Measurements from ENCODE around the gene HDAC5. TPM values are rescaled to one million over a fixed set of nuclear protein-coding genes. Genes with fewer than 3 reads are reported as not detected.

HDAC5 gene
- total and polyA plus RNA-seq, 2 of the 8 experiments (the other 6 are each of a cell fraction or from before 2014, with no cell fraction given): 48.5 to 54.4 TPM

- Histone ChIP-seq H3K27me3 (replicated peaks in 1 of 4; ENCODE audit: control insufficient read depth in 3 of 4, extremely low read depth in 1 of 4, insufficient read depth in 3 of 4, low read length in 3 of 4) (no peaks in the 10 kb centered on the region; a peak in 1 of 7 replicates), H2BK5ac (ENCODE audit: low read depth, low read length) (no peak overlapping the region), H4K20me1 (replicated peaks in 1 of 2; ENCODE audit: control insufficient read depth in 1 of 2, insufficient read depth in 2 of 2, low read length in 2 of 2) (peaks cover 10 to 21% of the 10 kb centered on the region in 2 experiments), H3K23ac (ENCODE audit: insufficient read length) (no peak overlapping the region), H2BK15ac (ENCODE audit: low read length) (no peak overlapping the region), H4K8ac (ENCODE audit: extremely low read depth, insufficient read depth, low read length) (no peak overlapping the region), H3K4me1 (replicated peaks in 1 of 4; ENCODE audit: control insufficient read depth in 3 of 4, insufficient read depth in 4 of 4, low read length in 3 of 4) (peaks cover 0 to 30% (median 26%) of the 10 kb centered on the region in 4 experiments; a peak in 6 of 7 replicates), H3K4me3 (ENCODE audit: extremely low read depth in 1 of 4, insufficient read depth in 2 of 4, low read depth in 3 of 4, low read length in 4 of 4) (no peak overlapping the region), H2AFZ (ENCODE audit: low read length) (no peak overlapping the region), H3K4me2 (ENCODE audit: insufficient read depth in 1 of 2, low read depth in 2 of 2, low read length in 2 of 2) (no peak overlapping the region; a peak in 1 of 4 replicates), H2BK12ac (ENCODE audit: low read depth, low read length) (no peak overlapping the region), H3K9me3 (ENCODE audit: insufficient read depth in 2 of 2, low read depth in 1 of 2, low read length in 1 of 2) (no peaks in the 10 kb centered on the region), H3K56ac (replicated peaks; ENCODE audit: insufficient read length, low read depth, low read length) (no peak overlapping the region), H3K27ac (ENCODE audit: low read depth, low read length) (no peak overlapping the region), H3K4ac (replicated peaks; ENCODE audit: insufficient read length, low read depth, low read length) (no peak overlapping the region), H3K23me2 (ENCODE audit: low read depth, low read length) (no peaks in the 10 kb centered on the region; the same call in 1 of the 2 replicates), H2AK5ac (ENCODE audit: low read depth, low read length) (no peak overlapping the region), H2BK20ac (ENCODE audit: low read length) (no peak overlapping the region), H4K5ac (ENCODE audit: insufficient read length, low read depth, low read length) (no peak overlapping the region), H4K91ac (replicated peaks; ENCODE audit: insufficient read length, low read length) (no peak overlapping the region), H3K18ac (ENCODE audit: extremely low read depth, low read length) (no peak overlapping the region), H3K79me1 (ENCODE audit: low read depth, low read length) (peaks cover 31% of the 10 kb centered on the region), H3K36me3 (ENCODE audit: control insufficient read depth in 2 of 4, insufficient read depth in 4 of 4, low read length in 3 of 4) (peaks cover 0 to 2% (median 0%) of the 10 kb centered on the region in 4 experiments; a peak in 2 of 8 replicates), H2BK120ac (replicated peaks; ENCODE audit: low read depth, low read length) (no peak overlapping the region), H3K14ac (ENCODE audit: insufficient read length) (no peak overlapping the region), H3K79me2 (ENCODE audit: control insufficient read depth in 1 of 2, insufficient read depth in 2 of 2, low read length in 2 of 2) (peaks cover 0 to 43% of the 10 kb centered on the region in 2 experiments; a peak in 2 of 4 replicates), H3K9ac (replicated peaks in 1 of 4; ENCODE audit: extremely low read depth in 1 of 4, low read depth in 3 of 4, low read length in 3 of 4) (no peak overlapping the region)
- no peak for FAIRE-seq
- TF ChIP-seq SIN3A (conservative IDR thresholded peaks at IDR 0.05 in 1 of 2, IDR thresholded peaks at IDR 0.05 in 1 of 2; ENCODE audit: low read depth in 1 of 2, low read length in 2 of 2) (no peak), POLR2A (IDR thresholded peaks at IDR 0.05; ENCODE audit: control extremely low read depth in 1 of 2, low read depth in 2 of 2, low read length in 2 of 2) (no peak), CHD1 (IDR thresholded peaks at IDR 0.05; ENCODE audit: low read depth, low read length) (no peak), SRF (IDR thresholded peaks at IDR 0.05; ENCODE audit: low read depth, low read length) (no peak), NANOG (IDR thresholded peaks at IDR 0.05; ENCODE audit: insufficient read depth, low read depth, low read length, poor library complexity, severe bottlenecking) (no peak), GTF2F1 (IDR thresholded peaks at IDR 0.05; ENCODE audit: borderline replicate concordance, low read depth, low read length) (no peak), SIRT6 (IDR thresholded peaks at IDR 0.05; ENCODE audit: low read length) (no peak), BACH1 (IDR thresholded peaks at IDR 0.05; ENCODE audit: low read length) (no peak), TCF12 (IDR thresholded peaks at IDR 0.05; ENCODE audit: low read depth, low read length) (no peak), CREB1 (IDR thresholded peaks at IDR 0.05) (no peak)
- WGBS, 2 experiments (ENCODE audit: extremely low coverage in 1 of 2, insufficient coverage in 1 of 2, insufficient read length in 1 of 2, insufficient replicate concordance in 2 of 2, low coverage in 1 of 2, low lambda C conversion rate in 2 of 2, missing lambda C conversion rate in 1 of 2): 68% methylated on average over 4 of the region's 4 CpGs; no CpG with 5 or more reads in 1 of the 2 experiments
- ChIA-PET CTCF (ENCODE audit: partially characterized antibody) (interaction anchor here (0.8 to 34.4 kb wide), 7 partner anchors 5 to 231 kb away, joined by 3 to 638 read pairs (median 3); partner anchors contain the start of gene HDAC5), POLR2A (ENCODE audit: partially characterized antibody) (interaction anchor here (0.5 to 1.9 kb wide), 4 partner anchors 14 to 229 kb away, joined by 3 to 6 read pairs (median 4); partner anchors contain the start of genes HDAC5 and LSM12)
- DNase-seq (ENCODE audit: low read depth in 1 of 2, low spot score in 2 of 2): no peak
Measured at GRCh38 chr17:44109312-44109630, 14.2 kb downstream of the HDAC5 start.

Measured in H1 (cell line).